IMR-90 (cell line): ENCODE data around the gene EIF1AD. TPM values are rescaled to one million over a fixed set of nuclear protein-coding genes. Genes with fewer than 3 reads are reported as not detected.

Source experiments
- ATAC-seq: fragments of 200-7000 bp; cut with Tn5 transposase; 2 replicates; pipeline ENCODE4 v1.9.1; 2020; ENCODE audit warnings: low read depth, mild to moderate bottlenecking, moderate library complexity
- BruUV-seq: library from RNA; stranded (reverse); fragments of 400-500 nt; replicated peaks from 2 replicates; lab custom pipeline; 2021; lab: Mats Ljungman, UMichigan
- CTCF ChIA-PET: fragments of 300-600 bp; formaldehyde crosslinking; extraction: SDS; loops from one replicate; lab custom pipeline; 2021; ENCODE audit warnings: antibody characterized with exemption; lab: Yijun Ruan, JAX
- POLR2A ChIA-PET: fragments of 300-600 bp; sonication (Branson Sonifier 250); formaldehyde crosslinking; loops from one replicate; lab custom pipeline; 2022; ENCODE audit warnings: antibody characterized with exemption; ENCODE audit not compliant: unreplicated experiment; lab: Charles Lee
- DNase-seq: peaks from one replicate; pipeline ENCODE4 v3.0.0; 2013
- H2AFZ ChIP-seq: replicated peaks from 2 replicates; pipeline ENCODE3; 2013; ENCODE audit warnings: low read length, mild to moderate bottlenecking; ENCODE audit not compliant: poor library complexity
- H2AK5ac ChIP-seq: 2 replicates; pipeline ENCODE4 v1.6.1; 2013; ENCODE audit warnings: low read depth, low read length, inconsistent platforms
- H2AK9ac ChIP-seq: replicated peaks from 2 replicates; pipeline ENCODE3; 2013; ENCODE audit warnings: mild to moderate bottlenecking, low read depth, low read length, moderate library complexity; ENCODE audit not compliant: poor library complexity
- H2BK120ac ChIP-seq: 2 replicates; pipeline ENCODE4 v1.6.1; 2013; ENCODE audit warnings: low read depth, low read length, inconsistent platforms
- H2BK15ac ChIP-seq: 3 replicates; pipeline ENCODE4 v1.6.1; 2013; ENCODE audit warnings: low read depth, low read length, inconsistent platforms
- H2BK20ac ChIP-seq: 2 replicates; pipeline ENCODE4 v1.6.1; 2013; ENCODE audit warnings: low read depth, mild to moderate bottlenecking, inconsistent platforms, low read length, moderate library complexity
- H2BK5ac ChIP-seq: 2 replicates; pipeline ENCODE4 v1.6.1; 2013; ENCODE audit warnings: mild to moderate bottlenecking, low read depth, low read length, inconsistent platforms; ENCODE audit not compliant: poor library complexity, severe bottlenecking
- H3K14ac ChIP-seq: replicated peaks from 2 replicates; pipeline ENCODE4 v1.6.1; 2013; ENCODE audit warnings: low read depth, low read length, inconsistent platforms
- H3K18ac ChIP-seq: 2 replicates; pipeline ENCODE4 v1.6.1; 2013; ENCODE audit warnings: low read depth, low read length, control low read depth
- H3K23ac ChIP-seq: 2 replicates; pipeline ENCODE4 v1.6.1; 2013; ENCODE audit warnings: low read depth, low read length, inconsistent platforms
- H3K27ac ChIP-seq: 2 replicates; pipeline ENCODE4 v1.5.1; 2013; ENCODE audit warnings: mild to moderate bottlenecking, control low read depth, low read length; ENCODE audit not compliant: insufficient read depth
- H3K27me3 ChIP-seq: 2 replicates; pipeline ENCODE4 v1.6.1; 2013; ENCODE audit warnings: low read length; ENCODE audit not compliant: control insufficient read depth, insufficient read depth
- H3K36me3 ChIP-seq: 2 replicates; pipeline ENCODE4 v1.6.1; 2013; ENCODE audit warnings: low read length, mixed read lengths; ENCODE audit not compliant: control insufficient read depth, insufficient read depth
- H3K4ac ChIP-seq: 2 replicates; pipeline ENCODE4 v1.6.1; 2013; ENCODE audit warnings: low read depth, low read length, inconsistent platforms
- H3K4me1 ChIP-seq: 2 replicates; pipeline ENCODE4 v1.6.1; 2013; ENCODE audit warnings: low read length, mixed read lengths; ENCODE audit not compliant: control insufficient read depth, insufficient read depth
- H3K4me2 ChIP-seq: 2 replicates; pipeline ENCODE4 v1.6.1; 2013; ENCODE audit warnings: low read depth, mild to moderate bottlenecking, control low read depth, low read length, moderate library complexity
- H3K4me3 ChIP-seq: 2 replicates; pipeline ENCODE4 v1.5.1; 2013; ENCODE audit warnings: low read depth, mild to moderate bottlenecking, control low read depth, low read length, moderate library complexity; ENCODE audit not compliant: insufficient read depth
- H3K56ac ChIP-seq: 2 replicates; pipeline ENCODE4 v1.6.1; 2013; ENCODE audit warnings: low read length, inconsistent platforms; ENCODE audit not compliant: insufficient read depth; ENCODE audit errors: extremely low read depth
- H3K79me1 ChIP-seq, 2 experiments: 2 replicates each; pipeline ENCODE4 v1.6.1; 2013; ENCODE audit warnings: low read length in 2 of 2, inconsistent platforms in 1 of 2, low read depth in 1 of 2
- H3K9ac ChIP-seq: 2 replicates; pipeline ENCODE4 v1.6.1; 2013; ENCODE audit warnings: low read depth, low read length, control low read depth
- H3K9me1 ChIP-seq: 2 replicates; pipeline ENCODE4 v1.6.1; 2013; ENCODE audit warnings: low read length, inconsistent platforms; ENCODE audit not compliant: insufficient read depth
- H3K9me3 ChIP-seq: 2 replicates; pipeline ENCODE4 v1.6.1; 2013; ENCODE audit warnings: low read length; ENCODE audit not compliant: control insufficient read depth, insufficient read depth
- H4K20me1 ChIP-seq: 2 replicates; pipeline ENCODE4 v1.6.1; 2013; ENCODE audit warnings: low read length, inconsistent platforms; ENCODE audit not compliant: insufficient read depth
- H4K5ac ChIP-seq: 2 replicates; pipeline ENCODE4 v1.6.1; 2013; ENCODE audit warnings: mild to moderate bottlenecking, low read depth, low read length, control low read depth
- H4K8ac ChIP-seq, 2 experiments: 2 replicates each; pipeline ENCODE4 v1.6.1; 2013; ENCODE audit warnings: low read depth in 2 of 2, low read length in 2 of 2, control low read depth in 1 of 2, inconsistent platforms in 1 of 2
- H4K91ac ChIP-seq: 2 replicates; pipeline ENCODE4 v1.6.1; 2013; ENCODE audit warnings: low read depth, low read length, inconsistent platforms; ENCODE audit not compliant: insufficient read depth
- BHLHE40 ChIP-seq: fragments of 150-350 bp; IDR thresholded peaks from 2 replicates; pipeline ENCODE4 v1.6.1; 2016; ENCODE audit warnings: mild to moderate bottlenecking, low read depth, low read length
- CEBPB ChIP-seq: IDR thresholded peaks from 2 replicates; pipeline ENCODE4 v1.6.1; 2012; ENCODE audit warnings: low read depth, low read length, improper control_type of control experiment
- CHD1 ChIP-seq: IDR thresholded peaks from 2 replicates; pipeline ENCODE4 v1.6.1; 2012; ENCODE audit warnings: low read depth, low read length, improper control_type of control experiment
- CTCF ChIP-seq: conservative IDR thresholded peaks from 2 replicates; pipeline ENCODE4 v1.5.1; 2012; ENCODE audit warnings: mild to moderate bottlenecking, low read depth, low read length, improper control_type of control experiment
- FOS ChIP-seq: fragments of 150-350 bp; IDR thresholded peaks from 2 replicates; pipeline ENCODE4 v1.6.1; 2016; ENCODE audit warnings: low read depth, low read length
- MAFK ChIP-seq: IDR thresholded peaks from 2 replicates; pipeline ENCODE4 v1.6.1; 2012; ENCODE audit warnings: low read depth, low read length, improper control_type of control experiment
- MAZ ChIP-seq: IDR thresholded peaks from 2 replicates; pipeline ENCODE4 v1.6.1; 2012; ENCODE audit warnings: low read depth, mild to moderate bottlenecking, low read length, improper control_type of control experiment, moderate library complexity, borderline replicate concordance
- MXI1 ChIP-seq: IDR thresholded peaks from 2 replicates; pipeline ENCODE4 v1.6.1; 2012; ENCODE audit warnings: low read depth, mild to moderate bottlenecking, low read length, moderate library complexity, borderline replicate concordance
- NFE2L2 ChIP-seq: fragments of 150-350 bp; IDR thresholded peaks from 2 replicates; pipeline ENCODE4 v1.6.1; 2016; ENCODE audit warnings: low read depth, mild to moderate bottlenecking, low read length
- POLR2A ChIP-seq: IDR thresholded peaks from 2 replicates; pipeline ENCODE4 v1.6.1; 2012; ENCODE audit warnings: mild to moderate bottlenecking, low read depth, low read length
- RAD21 ChIP-seq: IDR thresholded peaks from 2 replicates; pipeline ENCODE4 v1.6.1; 2012; ENCODE audit warnings: low read length, improper control_type of control experiment
- RCOR1 ChIP-seq: IDR thresholded peaks from 2 replicates; pipeline ENCODE4 v1.6.1; 2012; ENCODE audit warnings: mild to moderate bottlenecking, low read length, improper control_type of control experiment; ENCODE audit not compliant: insufficient replicate concordance
- RFX5 ChIP-seq: IDR thresholded peaks from 2 replicates; pipeline ENCODE4 v1.8.0; 2012; ENCODE audit warnings: low read depth, mild to moderate bottlenecking, low read length, moderate library complexity
- SMC3 ChIP-seq: fragments of 150-350 bp; IDR thresholded peaks from 2 replicates; pipeline ENCODE4 v1.6.1; 2016; ENCODE audit warnings: low read depth, mild to moderate bottlenecking, antibody characterized with exemption, low read length, moderate library complexity
- USF2 ChIP-seq: fragments of 150-350 bp; IDR thresholded peaks from 2 replicates; pipeline ENCODE4 v1.6.1; 2017; ENCODE audit warnings: mild to moderate bottlenecking, antibody characterized with exemption, low read length, low read depth
- WGBS, 2 experiments: methylation state at CpG; one replicate each; pipeline versions ENCODE4 v1.1.5 to v1.1.7; 2013; ENCODE audit warnings: missing lambda C conversion rate in 2 of 2; ENCODE audit not compliant: insufficient read length in 1 of 2; ENCODE audit errors: extremely low coverage in 2 of 2; 5-methylcytosine and 5-hydroxymethylcytosine counted together
- dilution Hi-C: fragments of 300-500 bp; cut with HindIII; formaldehyde crosslinking; loops from one replicate; pipeline ENCODE4 v1.14.3; 2018; ENCODE audit warnings: low sequenced_read_pairs; ENCODE audit not compliant: unreplicated experiment
- in situ Hi-C: fragments of 300-500 bp; cut with MboI; formaldehyde crosslinking; loops from 3 replicates; pipeline ENCODE4 v1.14.3; 2019; ENCODE audit warnings: low sequenced_read_pairs, inconsistent platforms, mixed read lengths
- intact Hi-C: fragments of 100-400 bp; cut with micrococcal nuclease; formaldehyde crosslinking; loops from 2 replicates; pipeline ENCODE4 v1.10.0; 2022
- polyA plus RNA-seq, 3 experiments: library from polyadenylated mRNA; depleted of rRNA; stranded (reverse); fragments of >200 nt; gene quantifications; 2 replicates each; pipeline ENCODE4 v1.2.3, GENCODE V29; 2012; ENCODE audit warnings: low replicate concordance in 1 of 3
- total RNA-seq: library from RNA; depleted of rRNA; stranded (reverse); fragments of >200 nt; gene quantifications from 2 replicates; pipeline ENCODE4 v1.2.3, GENCODE V29; 2012
- TF ChIP-seq, protein P1 (sequence below): fragments of 150-350 bp; IDR thresholded peaks from 2 replicates; pipeline ENCODE4 v1.6.1; 2016; ENCODE audit warnings: low read depth, mild to moderate bottlenecking, low read length, moderate library complexity, borderline replicate concordance

EIF1AD gene
- total and polyA plus RNA-seq, 2 of the 4 experiments (the other 2 are of a cell fraction): 32.5 to 62.6 TPM

DNA sequence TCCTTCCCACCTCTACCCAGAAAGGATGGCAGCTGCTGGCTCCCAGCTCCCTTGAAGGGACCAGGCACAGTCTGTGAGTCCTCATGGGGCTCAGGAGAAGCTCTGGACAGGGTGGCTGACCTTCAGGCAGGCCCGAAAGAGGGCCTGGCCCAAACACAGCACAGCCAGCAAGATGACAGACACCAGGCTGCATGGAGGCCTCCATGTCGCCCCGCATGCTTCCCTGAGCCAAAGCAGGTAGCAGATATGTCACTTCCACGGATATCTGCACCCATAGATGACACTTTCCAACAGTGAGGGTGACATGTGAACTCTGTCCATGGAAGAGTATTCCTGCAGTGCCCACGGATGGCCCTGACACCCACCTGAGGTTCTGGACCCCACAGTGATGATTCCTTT lies 18.4 kb downstream of the EIF1AD start:
- Histone ChIP-seq H3K27ac (no peak overlapping the region), H4K5ac (no peak overlapping the region), H3K56ac (no peak overlapping the region; the same call in 1 of the 2 replicates), H3K27me3 (no peaks in the 10 kb centered on the region), H3K9ac (no peak overlapping the region), H3K9me3 (no peaks in the 10 kb centered on the region), H3K18ac (no peak overlapping the region), H2AK5ac (no peak overlapping the region), H4K91ac (no peak overlapping the region), H2BK15ac (no peak overlapping the region), H3K4me1 (no peaks in the 10 kb centered on the region), H2BK120ac (no peak overlapping the region), H3K36me3 (peaks cover 15% of the 10 kb centered on the region), H3K9me1 (no peaks in the 10 kb centered on the region), H3K79me1 (no peaks in the 10 kb centered on the region), H2BK20ac (no peak overlapping the region), H4K8ac (no peak overlapping the region), H3K4me3 (no peak overlapping the region), H3K23ac (no peak overlapping the region), H2BK5ac (no peak overlapping the region), H2AK9ac (no peak overlapping the region), H4K20me1 (no peaks in the 10 kb centered on the region), H3K14ac (no peak overlapping the region), H3K4me2 (no peak overlapping the region), H2AFZ (peak overlapping the region; percentile 58), H3K4ac (no peak overlapping the region)
- ChIA-PET POLR2A (no interaction called here), CTCF (no interaction called here)
- BruUV-seq: no TSS peak
- in situ Hi-C loops: loop anchor here (10.0 kb wide), 1 partner anchor 269 kb away; the partner anchor contains the start of gene KAT5
- TF ChIP-seq CTCF (no peak), MXI1 (no peak), CHD1 (no peak), MAZ (no peak), RFX5 (no peak), SMC3 (no peak), FOS (no peak), NFE2L2 (no peak), RCOR1 (no peak), POLR2A (no peak), USF2 (no peak), RAD21 (no peak), CEBPB (no peak), BHLHE40 (no peak), MAFK (no peak)
- TF ChIP-seq, protein P1, sequence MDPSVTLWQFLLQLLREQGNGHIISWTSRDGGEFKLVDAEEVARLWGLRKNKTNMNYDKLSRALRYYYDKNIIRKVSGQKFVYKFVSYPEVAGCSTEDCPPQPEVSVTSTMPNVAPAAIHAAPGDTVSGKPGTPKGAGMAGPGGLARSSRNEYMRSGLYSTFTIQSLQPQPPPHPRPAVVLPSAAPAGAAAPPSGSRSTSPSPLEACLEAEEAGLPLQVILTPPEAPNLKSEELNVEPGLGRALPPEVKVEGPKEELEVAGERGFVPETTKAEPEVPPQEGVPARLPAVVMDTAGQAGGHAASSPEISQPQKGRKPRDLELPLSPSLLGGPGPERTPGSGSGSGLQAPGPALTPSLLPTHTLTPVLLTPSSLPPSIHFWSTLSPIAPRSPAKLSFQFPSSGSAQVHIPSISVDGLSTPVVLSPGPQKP: no peak
- intact Hi-C loops: no loop called here
- dilution Hi-C loops: no loop called here
- no peak for DNase-seq
- WGBS, 2 experiments: 60% methylated on average over 2 of the region's 5 CpGs; no CpG with 5 or more reads in 1 of the 2 experiments
- ATAC-seq: no peak
